Measurements from ENCODE around the gene ADPRH. TPM values are rescaled to one million over a fixed set of nuclear protein-coding genes. Genes with fewer than 3 reads are reported as not detected.

Gene ADPRH
- total RNA-seq, 1 experiment from 2014 or later: 2.8 TPM

GRCh38 chr3:119630880-119631329 lies 51.6 kb downstream of the ADPRH start:
- no peak overlapping the region for H3K4me3 ChIP-seq (ENCODE audit: low read depth, low read length)
- DNase-seq: no peak
- no peaks in the 10 kb centered on the region for H3K27me3 ChIP-seq (replicated peaks; ENCODE audit: control insufficient read depth, insufficient read depth, low read length)
- no peaks in the 10 kb centered on the region for H3K9me3 ChIP-seq
- ChIA-PET CTCF (no interaction called here), POLR2A (no interaction called here)
- intact Hi-C loops (cut with micrococcal nuclease; ENCODE audit: unreplicated experiment): loop anchor here (5.0 kb wide), 1 partner anchor 46 kb away; the partner anchor contains the start of gene COX17
- Mint-ChIP-seq H3K9me3 (ENCODE audit: unreplicated experiment) (no peaks in the 10 kb centered on the region), H3K4me3 (ENCODE audit: unreplicated experiment) (no peak overlapping the region), H3K4me1 (ENCODE audit: low read depth, unreplicated experiment) (peaks cover 7% of the 10 kb centered on the region), H3K36me3 (ENCODE audit: insufficient read depth, unreplicated experiment) (no peaks in the 10 kb centered on the region), H3K27ac (ENCODE audit: unreplicated experiment) (no peak overlapping the region), H3K27me3 (ENCODE audit: insufficient read depth, unreplicated experiment) (no peaks in the 10 kb centered on the region)
- H3K4me1 ChIP-seq: 0 out of 2 replicates have a peak, but pooled peaks cover 3% of the 10 kb centered on the region
- BruUV-seq (replicated peaks): no TSS peak
- no peaks in the 10 kb centered on the region for H3K36me3 ChIP-seq (ENCODE audit: control insufficient read depth, insufficient read depth, low read length)
- no peak for TF ChIP-seq CTCF (IDR thresholded peaks at IDR 0.05; ENCODE audit: insufficient read depth in 1 of 2, low read depth in 1 of 2, low read length in 1 of 2, severe bottlenecking in 1 of 2, unreplicated experiment in 1 of 2)

GRCh38 chr3:119631516-119631915 lies 52.2 kb downstream of the ADPRH start:
- CTCF ChIA-PET: no interaction called here
- intact Hi-C loops (cut with micrococcal nuclease; ENCODE audit: unreplicated experiment): loop anchor here (5.0 kb wide), 1 partner anchor 46 kb away; the partner anchor contains the start of gene COX17
- BruUV-seq (replicated peaks): no TSS peak
- H3K9me3 ChIP-seq: no peaks in the 10 kb centered on the region
- Mint-ChIP-seq H3K4me1 (ENCODE audit: low read depth, unreplicated experiment) (peaks cover 7% of the 10 kb centered on the region), H3K27ac (ENCODE audit: unreplicated experiment) (peak overlapping the region; percentile 19), H3K4me3 (ENCODE audit: unreplicated experiment) (no peak overlapping the region), H3K36me3 (ENCODE audit: insufficient read depth, unreplicated experiment) (no peaks in the 10 kb centered on the region), H3K27me3 (ENCODE audit: insufficient read depth, unreplicated experiment) (no peaks in the 10 kb centered on the region), H3K9me3 (ENCODE audit: unreplicated experiment) (no peaks in the 10 kb centered on the region)
- DNase-seq: no peak
- 0 out of 2 replicates have a peak, but pooled peaks cover 3% of the 10 kb centered on the region for H3K4me1 ChIP-seq
- H3K27me3 ChIP-seq (replicated peaks; ENCODE audit: control insufficient read depth, insufficient read depth, low read length): no peaks in the 10 kb centered on the region
- TF ChIP-seq CTCF (IDR thresholded peaks at IDR 0.05; ENCODE audit: insufficient read depth in 1 of 2, low read depth in 1 of 2, low read length in 1 of 2, severe bottlenecking in 1 of 2, unreplicated experiment in 1 of 2): no peak
- POLR2A ChIA-PET: no interaction called here
- H3K4me3 ChIP-seq (ENCODE audit: low read depth, low read length): no peak overlapping the region
- H3K36me3 ChIP-seq (ENCODE audit: control insufficient read depth, insufficient read depth, low read length): no peaks in the 10 kb centered on the region

DNA sequence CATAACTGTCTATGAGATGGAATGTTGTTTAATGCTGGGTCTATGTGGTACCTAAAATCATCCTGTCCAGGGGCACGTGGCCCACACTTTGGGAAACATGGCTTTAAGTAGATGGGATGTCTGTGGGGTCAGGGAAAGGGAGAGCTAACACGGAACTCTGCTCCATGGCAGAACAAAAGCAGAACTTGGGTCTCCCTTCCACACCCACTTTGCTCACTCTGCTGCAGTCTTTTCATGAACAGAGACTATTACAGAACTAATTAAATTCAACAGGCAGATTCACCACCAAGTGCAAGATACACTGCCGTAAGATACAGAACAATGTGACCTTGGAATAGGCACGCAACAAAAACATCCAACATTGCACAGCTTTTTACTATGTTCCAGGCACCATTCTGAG lies 52.9 kb downstream of the ADPRH start:
- Mint-ChIP-seq H3K36me3 (ENCODE audit: insufficient read depth, unreplicated experiment) (no peaks in the 10 kb centered on the region), H3K9me3 (ENCODE audit: unreplicated experiment) (no peaks in the 10 kb centered on the region), H3K27me3 (ENCODE audit: insufficient read depth, unreplicated experiment) (no peaks in the 10 kb centered on the region), H3K27ac (ENCODE audit: unreplicated experiment) (peak overlapping the region; percentile 19), H3K4me1 (ENCODE audit: low read depth, unreplicated experiment) (peaks cover 7% of the 10 kb centered on the region), H3K4me3 (ENCODE audit: unreplicated experiment) (no peak overlapping the region)
- intact Hi-C loops (cut with micrococcal nuclease; ENCODE audit: unreplicated experiment): loop anchor here (5.0 kb wide), 1 partner anchor 45 kb away; the partner anchor contains the start of gene COX17
- no peaks in the 10 kb centered on the region for H3K9me3 ChIP-seq
- CTCF ChIA-PET: no interaction called here
- BruUV-seq (replicated peaks): no TSS peak
- POLR2A ChIA-PET: no interaction called here
- TF ChIP-seq CTCF (IDR thresholded peaks at IDR 0.05; ENCODE audit: insufficient read depth in 1 of 2, low read depth in 1 of 2, low read length in 1 of 2, severe bottlenecking in 1 of 2, unreplicated experiment in 1 of 2): no peak
- H3K4me1 ChIP-seq: 0 out of 2 replicates have a peak, but pooled peaks cover 3% of the 10 kb centered on the region
- H3K4me3 ChIP-seq (ENCODE audit: low read depth, low read length): no peak overlapping the region
- no peaks in the 10 kb centered on the region for H3K36me3 ChIP-seq (ENCODE audit: control insufficient read depth, insufficient read depth, low read length)
- no peaks in the 10 kb centered on the region for H3K27me3 ChIP-seq (replicated peaks; ENCODE audit: control insufficient read depth, insufficient read depth, low read length)
- DNase-seq: no peak
